Type B pancreatic cell (in vitro differentiated cells): ENCODE results near the gene RCHY1. TPM values are rescaled to one million over a fixed set of nuclear protein-coding genes. Genes with fewer than 3 reads are reported as not detected.

Source experiments
- DNase-seq: peaks from one replicate; pipeline ENCODE4 v3.0.0; 2021; ENCODE audit warnings: mixed read lengths; ENCODE audit not compliant: unreplicated experiment; ENCODE audit errors: extremely low spot score
- H3K27ac Mint-ChIP-seq: 2 replicates; pipeline ENCODE4 v1.8.0; 2021; ENCODE audit warnings: mild to moderate bottlenecking, mixed read lengths
- H3K27me3 Mint-ChIP-seq: 2 replicates; pipeline ENCODE4 v1.8.0; 2021; ENCODE audit warnings: mixed read lengths
- H3K36me3 Mint-ChIP-seq: 2 replicates; pipeline ENCODE4 v1.8.0; 2021; ENCODE audit warnings: mixed read lengths
- H3K4me1 Mint-ChIP-seq: one replicate; pipeline ENCODE4 v1.8.0; 2021; ENCODE audit warnings: mixed read lengths; ENCODE audit not compliant: unreplicated experiment
- H3K4me3 Mint-ChIP-seq: 2 replicates; pipeline ENCODE4 v1.8.0; 2021; ENCODE audit warnings: mild to moderate bottlenecking, mixed read lengths
- H3K9me3 Mint-ChIP-seq: 2 replicates; pipeline ENCODE4 v1.8.0; 2021; ENCODE audit warnings: mixed read lengths
- CTCF ChIP-seq: fragments of 200-600 bp; sonication (generic); conservative IDR thresholded peaks from 2 replicates; pipeline ENCODE4 v1.5.0; 2021; ENCODE audit warnings: antibody characterized with exemption, mild to moderate bottlenecking
- total RNA-seq: library from RNA; stranded (reverse); gene quantifications from 2 replicates; pipeline ENCODE4 v1.2.1, GENCODE V29; 2021; ENCODE audit warnings: low replicate concordance

RCHY1 gene
- total RNA-seq, 1 donor from 2014 or later = 35.4 TPM

DNA sequence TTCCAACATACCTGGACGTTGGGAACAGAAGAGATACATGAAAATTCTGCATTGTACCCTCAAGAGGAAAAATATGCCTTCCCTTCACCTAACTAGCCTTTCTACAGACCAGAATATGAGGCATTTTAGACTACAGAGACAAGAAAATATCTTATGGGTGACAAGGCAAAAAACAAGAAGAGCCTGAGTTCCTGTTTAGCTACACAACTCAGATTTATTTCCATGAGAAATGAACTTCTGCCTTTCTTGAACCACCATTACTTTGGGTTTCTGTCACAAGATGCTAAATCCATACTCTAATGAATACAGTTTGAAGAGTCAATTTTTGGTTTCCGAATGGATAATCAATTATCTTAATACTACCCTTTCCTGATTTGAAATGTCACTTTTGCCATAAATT lies 18.7 kb downstream of the RCHY1 start:
- no peaks in the 10 kb centered on the region for H3K27me3 Mint-ChIP-seq
- H3K4me1 Mint-ChIP-seq = peaks cover 4% of the 10 kb centered on the region

DNA sequence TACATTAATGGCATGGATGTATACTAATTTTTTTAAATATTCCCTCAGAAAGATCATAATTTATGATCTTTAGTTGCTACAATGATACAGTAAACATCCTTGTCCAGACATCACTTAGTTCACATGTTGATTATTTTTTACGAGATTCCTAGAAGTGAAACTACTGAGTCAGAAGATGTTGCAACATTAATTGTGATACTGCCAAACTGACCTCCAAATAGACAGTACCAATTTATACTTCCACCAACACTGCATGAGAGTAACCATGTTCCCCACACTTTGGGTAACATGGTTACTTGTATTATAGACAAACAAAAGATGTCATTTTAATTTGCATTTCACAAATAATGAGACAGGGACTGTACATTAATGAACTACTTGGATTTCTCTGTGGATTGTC lies 19.6 kb downstream of the RCHY1 start:
- Mint-ChIP-seq H3K9me3 (peaks cover 9% of the 10 kb centered on the region), H3K36me3 (peaks cover 29% of the 10 kb centered on the region), H3K27ac (no peak overlapping the region), H3K4me1 (peaks cover 4% of the 10 kb centered on the region), H3K27me3 (no peaks in the 10 kb centered on the region), H3K4me3 (no peak overlapping the region)
- no peak for TF ChIP-seq CTCF
- no peak for DNase-seq

More for the DNA sequence above, 18.7 kb downstream of the RCHY1 start:
- Mint-ChIP-seq H3K27ac (no peak overlapping the region), H3K9me3 (peaks cover 11% of the 10 kb centered on the region), H3K36me3 (peaks cover 37% of the 10 kb centered on the region), H3K4me3 (no peak overlapping the region)
- no peak for DNase-seq
- TF ChIP-seq CTCF = no peak

GRCh38 chr4:75490155-75490554 lies 24.0 kb downstream of the RCHY1 start:
- TF ChIP-seq CTCF = peak; percentile 56
- peaks cover 8% of the 10 kb centered on the region for H3K36me3 Mint-ChIP-seq
- DNase-seq = no peak
- no peaks in the 10 kb centered on the region for H3K4me1 Mint-ChIP-seq
- no peak overlapping the region for H3K4me3 Mint-ChIP-seq
- H3K27ac Mint-ChIP-seq = no peak overlapping the region
- H3K9me3 Mint-ChIP-seq = no peaks in the 10 kb centered on the region
- no peaks in the 10 kb centered on the region for H3K27me3 Mint-ChIP-seq

- no peaks in the 10 kb centered on the region for H3K27me3 Mint-ChIP-seq
- H3K4me3 Mint-ChIP-seq = no peak overlapping the region
- no peak overlapping the region for H3K27ac Mint-ChIP-seq
- H3K4me1 Mint-ChIP-seq = no peaks in the 10 kb centered on the region
- H3K9me3 Mint-ChIP-seq = no peaks in the 10 kb centered on the region
- peaks cover 33% of the 10 kb centered on the region for H3K36me3 Mint-ChIP-seq
- no peak for DNase-seq
- TF ChIP-seq CTCF = no peak
These were observed 30.0 kb downstream of the RCHY1 start for GRCh38 chr4:75484190-75484589.

DNA sequence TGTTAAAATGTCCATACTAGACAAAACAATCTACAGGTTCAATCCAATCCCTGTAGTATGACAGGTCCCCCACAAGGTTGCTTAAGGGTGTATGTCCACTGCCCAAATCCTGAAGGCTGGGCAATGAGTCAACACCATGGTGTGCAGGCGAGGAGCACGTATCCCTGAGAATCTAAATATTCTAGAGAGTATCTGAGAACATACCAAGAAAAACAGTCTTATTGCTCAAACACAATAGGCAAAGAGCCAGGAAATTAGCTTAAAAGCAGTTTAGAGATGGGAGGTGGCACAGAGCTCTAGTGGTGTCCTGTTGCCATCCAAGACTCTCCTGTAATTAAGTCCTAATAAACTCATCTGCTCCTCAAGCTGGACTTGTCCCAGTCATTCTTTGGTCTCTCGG lies 37.0 kb downstream of the RCHY1 start:
- Mint-ChIP-seq H3K4me1 (no peaks in the 10 kb centered on the region), H3K27me3 (no peaks in the 10 kb centered on the region), H3K9me3 (peaks cover 6% of the 10 kb centered on the region), H3K4me3 (no peak overlapping the region), H3K36me3 (peaks cover 49% of the 10 kb centered on the region), H3K27ac (no peak overlapping the region)
- DNase-seq = no peak
- TF ChIP-seq CTCF = no peak

DNA sequence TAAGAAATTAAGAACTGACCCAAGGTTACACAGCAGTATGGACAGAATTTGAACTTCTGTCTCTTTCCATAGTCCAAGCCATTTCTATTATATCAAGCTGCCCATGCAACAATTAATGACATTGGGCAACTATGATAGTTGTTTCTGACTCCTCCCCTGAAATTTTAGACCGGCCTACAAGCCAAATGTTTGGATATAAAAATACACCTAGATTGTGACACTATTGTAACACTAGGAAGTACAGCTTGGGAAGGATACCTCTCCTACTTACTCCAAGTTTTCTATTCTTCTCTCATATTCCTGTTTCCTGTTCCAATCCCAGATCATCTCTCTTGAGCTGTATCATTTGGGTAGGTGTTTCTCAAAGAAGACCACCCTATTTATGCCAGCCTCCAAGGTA lies 43.5 kb downstream of the RCHY1 start:
- no peak for DNase-seq
- TF ChIP-seq CTCF = no peak
- Mint-ChIP-seq H3K36me3 (peaks cover 4% of the 10 kb centered on the region), H3K27ac (no peak overlapping the region), H3K9me3 (no peaks in the 10 kb centered on the region), H3K27me3 (no peaks in the 10 kb centered on the region), H3K4me1 (no peaks in the 10 kb centered on the region), H3K4me3 (no peak overlapping the region)
